GM18868 (cell line): ENCODE results near the gene APRT.
"Not testable (repeated sequence)": the region's sequence is repeated elsewhere in the genome, so short reads cannot be mapped to it uniquely, and the experiment has no call there.

Experiments
- ATAC-seq: cut with Tn5 transposase; IDR thresholded peaks from one replicate; pipeline ENCODE4 v1.9.1; 2021; ENCODE audit warnings: mild to moderate bottlenecking, moderate library complexity; ENCODE audit not compliant: unreplicated experiment

The APRT gene

GRCh38 chr16:88775825-88776224 is 35.9 kb downstream of the APRT start:
- ATAC-seq: no peak

- ATAC-seq: no peak
Observed at GRCh38 chr16:88774544-88775393, 37.0 kb downstream of the APRT start.

GRCh38 chr16:88773812-88774291 is 37.9 kb downstream of the APRT start:
- no peak for ATAC-seq

- ATAC-seq: no peak
Observed at GRCh38 chr16:88772871-88773811, 38.6 kb downstream of the APRT start.

GRCh38 chr16:88771781-88772180 is 39.9 kb downstream of the APRT start:
- ATAC-seq: not testable (repeated sequence)

GRCh38 chr16:88771294-88771772 is 40.4 kb downstream of the APRT start:
- ATAC-seq: no peak

GRCh38 chr16:88770461-88771293 is 41.1 kb downstream of the APRT start:
- peak; percentile 66 for ATAC-seq

- ATAC-seq: no peak
Observed at GRCh38 chr16:88769617-88770460, 41.9 kb downstream of the APRT start.

GRCh38 chr16:88768071-88768783 is 43.5 kb downstream of the APRT start:
- ATAC-seq: no peak

- no peak for ATAC-seq
Observed at GRCh38 chr16:88767546-88768070, 44.1 kb downstream of the APRT start.

- no peak for ATAC-seq
Observed at GRCh38 chr16:88766975-88767374, 44.8 kb downstream of the APRT start.

- no peak for ATAC-seq
Observed at GRCh38 chr16:88764913-88765349, 46.8 kb downstream of the APRT start.

- no peak for ATAC-seq
Observed at GRCh38 chr16:88764080-88764479, 47.6 kb downstream of the APRT start.

GRCh38 chr16:88763502-88764053 is 48.1 kb downstream of the APRT start:
- ATAC-seq: no peak

- ATAC-seq: no peak
Observed at GRCh38 chr16:88762941-88763340, 48.8 kb downstream of the APRT start.

GRCh38 chr16:88762258-88762870 is 49.4 kb downstream of the APRT start:
- no peak for ATAC-seq

GRCh38 chr16:88761830-88762229 is 49.9 kb downstream of the APRT start:
- no peak for ATAC-seq

- ATAC-seq: no peak
Observed at GRCh38 chr16:88761143-88761534, 50.6 kb downstream of the APRT start.
